RPMI7951 (cell line): Measurements from ENCODE around the gene PHLDB3. TPM values are rescaled to one million over a fixed set of nuclear protein-coding genes. Genes with fewer than 3 reads are reported as not detected.
"Not testable (repeated sequence)": the region's sequence is repeated elsewhere in the genome, so short reads cannot be mapped to it uniquely, and the experiment has no call there.

Experiments used
- DNase-seq: peaks from one replicate; pipeline ENCODE4 v3.0.0-alpha.2; 2012; ENCODE audit warnings: low read depth
- total RNA-seq: library from RNA; depleted of rRNA; stranded (reverse); fragments of >200 nt; shearing (Covaris generic); gene quantifications from 2 replicates; pipeline ENCODE4 v1.2.3, GENCODE V29; 2014

PHLDB3 gene
- total RNA-seq, 1 experiment from 2014 or later, result 12.1 TPM

DNA sequence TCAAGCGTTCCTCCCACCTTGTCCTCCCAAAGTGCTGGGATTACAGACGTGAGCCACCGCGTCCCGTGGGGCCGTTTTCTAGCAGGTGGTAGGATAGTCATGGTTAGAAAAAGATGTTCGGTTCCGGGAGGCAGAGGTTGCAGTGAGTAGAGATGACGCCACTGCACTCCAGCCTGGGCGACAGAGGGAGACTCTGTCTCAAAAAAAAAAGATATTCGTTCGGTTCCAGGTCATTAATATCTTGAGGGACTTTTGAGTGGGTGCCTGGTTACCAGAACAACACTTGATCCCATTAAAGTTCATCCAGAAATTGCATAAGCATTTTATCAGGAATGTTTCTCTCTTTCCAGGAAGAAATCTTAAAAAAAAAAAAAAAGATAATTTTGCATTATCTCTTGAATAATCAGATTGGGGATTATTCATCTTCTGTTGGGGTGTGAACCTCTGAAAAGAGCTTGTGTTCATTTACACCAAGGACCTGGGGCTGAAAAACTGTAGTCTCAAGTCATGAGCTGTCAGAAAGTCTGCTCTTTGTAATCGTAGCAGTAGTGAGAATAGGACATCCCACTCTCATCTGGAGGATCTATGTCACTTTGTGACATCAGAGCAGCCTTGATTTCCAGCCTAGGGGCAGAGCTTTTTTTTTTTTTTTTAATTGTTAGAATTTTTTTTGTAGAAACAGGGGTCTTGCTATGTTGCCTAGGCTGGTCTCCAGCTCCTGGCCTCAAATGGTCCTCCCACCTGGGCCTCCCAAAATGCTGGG is 23.5 kb upstream of the PHLDB3 start:
- peak; percentile 51 for DNase-seq

DNA sequence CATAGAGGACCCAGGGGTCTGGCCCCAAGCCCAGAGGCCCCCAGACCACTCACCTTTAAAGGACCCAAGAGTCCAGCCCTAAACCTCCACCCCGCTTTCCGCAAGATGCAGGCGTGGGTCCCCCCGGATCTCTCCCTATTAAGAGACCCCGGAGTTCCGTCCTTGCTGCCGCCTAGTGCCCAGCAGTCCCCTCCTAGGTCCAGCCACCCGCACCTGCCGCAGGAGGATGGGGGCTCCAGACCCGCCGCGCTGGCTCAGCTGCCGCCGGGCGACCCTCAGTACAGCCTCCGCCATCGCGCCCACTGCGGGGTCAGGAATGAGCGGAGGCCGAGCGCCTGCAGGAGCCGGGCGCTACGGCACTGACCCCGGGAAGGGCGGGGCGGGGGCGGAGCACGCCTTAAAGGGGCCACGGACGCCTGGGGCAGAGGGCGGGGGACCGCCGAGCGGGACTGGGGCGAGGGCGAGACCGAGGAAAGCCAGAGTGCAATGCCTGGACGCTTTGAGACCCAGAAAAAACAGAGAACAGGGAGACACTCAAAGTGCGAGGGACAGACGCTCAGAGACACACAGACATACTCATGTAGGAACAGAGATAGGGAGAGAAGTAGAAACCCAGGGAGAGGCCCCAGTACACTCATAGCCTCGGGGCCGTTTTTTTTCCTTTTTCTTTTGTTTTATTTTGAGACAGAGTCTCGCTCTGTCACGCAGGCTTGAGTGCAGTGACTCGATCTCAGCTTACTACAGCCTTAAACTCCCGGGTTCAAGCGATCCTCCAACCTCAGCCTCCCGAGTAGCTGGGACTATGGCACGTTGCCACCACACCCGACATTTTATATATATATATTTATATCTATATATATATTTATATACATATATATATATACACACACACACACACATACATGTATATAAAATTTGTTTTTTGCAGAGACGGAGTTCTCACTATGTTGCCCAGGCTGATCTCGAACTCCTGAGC is 22.6 kb upstream of the PHLDB3 start, which contains the start of gene ETHE1:
ETHE1 (minus strand) TSS at position 318 of the 976 bp plus-strand sequence; CDS start at position 294, 24 bp downstream.
- peak; percentile 83 for DNase-seq

DNA sequence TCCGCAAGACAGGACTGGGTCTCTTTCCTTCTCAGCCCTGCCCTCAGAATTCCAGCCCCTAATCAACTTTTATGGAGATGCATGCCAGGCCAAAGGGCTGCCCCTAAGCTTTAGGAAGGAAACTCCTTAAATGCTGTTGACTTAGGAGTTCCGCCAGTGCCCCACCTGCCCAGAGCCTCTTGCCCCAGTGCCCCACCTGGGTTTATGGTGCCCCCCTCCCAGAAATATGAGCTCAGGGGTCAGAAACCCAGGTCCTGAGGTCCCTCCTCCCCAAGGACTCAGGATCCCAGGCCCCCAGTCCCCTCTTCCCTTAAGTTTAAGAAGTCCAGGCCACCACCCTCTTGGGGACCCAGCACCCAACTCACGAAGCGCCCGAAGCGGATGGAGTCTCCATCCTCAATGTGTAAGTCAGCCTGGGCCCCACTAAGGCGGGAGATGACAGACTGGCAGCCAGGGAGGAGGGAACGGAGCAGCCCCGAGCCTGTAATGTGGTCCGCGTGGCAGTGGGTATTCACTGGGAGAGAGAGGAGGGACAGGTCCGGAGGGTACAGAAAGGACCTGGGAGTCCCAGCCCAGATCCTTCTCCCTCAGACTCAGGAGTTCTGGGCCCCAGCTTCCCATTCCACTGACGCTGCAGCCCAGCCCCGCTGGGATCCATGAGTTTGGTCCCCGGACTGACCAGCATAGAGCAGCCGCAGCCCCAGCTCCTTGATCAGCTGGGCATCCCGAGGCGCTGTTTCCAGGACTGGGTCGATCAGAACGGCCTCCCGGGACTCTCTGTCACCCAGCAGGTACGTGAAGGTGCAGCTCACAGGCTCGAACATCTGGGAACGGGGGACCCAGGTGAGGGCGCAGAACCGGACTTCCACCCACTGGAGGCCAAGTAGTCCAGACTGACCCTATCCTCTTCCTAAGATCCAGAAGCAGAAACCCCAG is 21.6 kb upstream of the PHLDB3 start:
- DNase-seq, result no peak

DNA sequence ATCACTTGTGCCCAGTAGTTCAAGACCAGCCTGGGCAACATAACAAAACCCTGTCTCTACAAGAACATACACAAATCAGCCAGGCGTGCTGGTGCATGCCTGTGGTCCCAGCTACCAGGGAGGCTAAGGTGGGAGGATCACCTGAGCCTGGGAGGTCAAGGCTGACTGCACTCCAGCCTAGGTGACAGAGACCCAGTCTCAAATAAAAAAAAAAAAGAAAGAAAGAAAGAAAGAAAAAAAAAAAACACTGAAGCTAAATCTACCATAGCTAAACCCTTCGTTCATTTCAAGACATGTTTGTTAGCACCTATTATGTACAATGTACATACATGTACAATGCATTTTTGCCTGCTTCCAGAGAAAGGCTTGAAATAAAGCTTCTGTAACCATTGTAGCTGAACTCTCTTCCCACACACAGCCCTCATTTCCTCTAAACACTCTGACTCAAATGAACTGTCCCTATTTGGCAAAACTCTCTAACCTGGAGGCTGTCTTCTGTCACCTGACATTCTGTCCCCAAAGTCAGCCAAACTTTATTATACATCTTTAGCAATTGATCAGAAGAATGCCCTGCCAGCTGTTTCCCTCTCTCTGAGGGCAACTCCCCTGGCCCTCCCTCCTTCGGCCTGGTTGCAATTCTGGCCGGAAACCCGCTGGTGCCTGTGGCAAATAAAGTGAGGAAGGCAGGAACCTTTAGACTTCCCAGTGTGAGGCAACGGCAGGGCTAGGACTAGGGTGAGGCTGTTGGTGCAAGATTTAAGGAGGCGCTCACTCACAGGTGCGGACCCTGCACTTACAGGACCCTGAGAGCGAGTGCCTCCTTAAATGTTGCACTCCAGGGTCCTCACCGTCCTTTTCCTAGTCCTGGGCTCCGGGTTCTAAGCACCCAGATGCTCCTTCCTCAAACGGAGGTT is 20.6 kb upstream of the PHLDB3 start:
- DNase-seq, result peak; percentile 78

DNA sequence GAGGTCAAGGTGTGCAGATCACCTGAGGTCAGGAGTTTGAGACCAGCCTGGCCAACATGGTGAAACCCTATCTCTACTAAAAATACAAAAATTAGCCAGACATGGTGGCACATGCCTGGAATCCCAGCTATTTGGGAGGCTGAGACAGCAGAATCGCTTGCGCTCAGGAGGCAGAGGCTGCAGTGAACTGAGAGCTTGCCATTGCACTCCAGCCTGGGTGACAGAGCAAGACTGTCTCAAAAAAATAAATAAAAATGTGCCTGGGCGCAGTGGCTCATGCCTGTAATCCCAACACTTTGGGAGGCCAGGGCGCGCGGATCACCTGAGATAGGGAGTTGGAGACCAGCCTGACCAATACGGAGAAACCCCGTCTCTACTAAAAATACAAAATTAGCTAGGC is 19.1 kb upstream of the PHLDB3 start:
- not testable (repeated sequence) for DNase-seq

DNA sequence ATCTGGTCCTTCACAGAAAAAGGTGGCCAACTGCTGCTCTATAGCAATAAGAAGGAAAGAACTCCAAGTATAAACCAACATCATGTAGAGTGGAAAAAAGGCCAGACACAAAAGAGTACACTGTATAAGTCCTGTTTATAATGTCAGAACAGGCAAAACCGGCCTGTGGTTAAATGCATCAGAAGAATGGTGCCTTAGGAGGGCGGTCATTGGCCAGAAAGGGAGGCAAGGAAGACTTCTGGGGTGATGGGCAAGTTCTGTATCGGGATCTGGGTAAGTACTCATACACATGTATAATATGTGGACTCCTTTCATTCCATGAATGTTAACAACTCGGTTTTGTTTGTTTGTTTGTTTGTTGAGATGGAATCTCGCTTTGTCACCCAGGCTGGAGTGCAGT is 18.4 kb upstream of the PHLDB3 start:
- DNase-seq, result no peak

DNA sequence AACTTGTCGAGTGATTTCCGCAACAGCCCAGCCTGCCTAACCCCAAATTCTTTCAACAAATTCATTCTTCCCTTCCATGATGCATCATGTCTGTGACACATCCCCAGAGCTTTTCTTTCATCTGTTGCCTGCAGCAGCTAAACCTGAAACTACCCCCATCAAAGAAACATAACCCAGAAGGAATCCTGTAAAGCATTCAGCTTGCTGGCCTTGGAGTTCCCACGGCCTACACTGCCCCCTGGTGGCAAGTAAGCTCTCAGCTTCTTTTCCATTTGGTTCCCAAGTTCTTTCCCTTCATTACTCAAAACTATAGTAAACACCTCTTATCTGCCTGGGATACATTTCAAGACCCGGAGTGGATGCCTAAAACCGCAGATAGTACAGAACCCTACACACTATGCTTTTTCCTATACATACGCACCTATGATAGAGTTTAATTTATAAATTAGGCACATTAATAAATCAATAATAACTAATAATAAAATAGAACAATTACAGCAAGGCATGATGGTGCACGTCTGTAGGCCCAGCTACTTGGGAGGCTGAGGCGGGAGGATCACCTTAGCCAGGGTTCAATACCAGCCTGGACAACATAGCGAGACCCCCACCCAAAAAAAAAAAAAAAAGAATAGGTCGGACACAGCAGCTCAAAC is 15.0 kb upstream of the PHLDB3 start:
- peak; percentile 95 for DNase-seq

DNA sequence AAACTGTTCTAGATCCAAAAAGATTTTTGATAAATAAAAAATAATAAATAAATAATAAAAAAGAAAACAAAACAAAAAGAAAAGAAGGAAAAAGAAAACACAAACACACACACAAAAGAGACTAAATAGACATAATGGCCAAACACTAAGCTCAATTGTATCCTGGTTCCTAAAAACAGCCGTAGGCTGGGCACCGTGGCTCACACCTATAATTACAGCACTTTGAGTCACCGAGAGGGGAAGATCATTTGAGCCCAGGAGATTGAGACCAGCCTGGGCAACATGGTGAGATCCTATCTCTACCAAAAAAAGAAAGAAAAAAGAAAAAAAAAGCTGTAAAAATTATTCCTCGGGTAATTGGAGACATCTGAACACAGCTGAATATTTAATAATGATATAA is 13.5 kb upstream of the PHLDB3 start:
- DNase-seq, result peak; percentile 29

DNA sequence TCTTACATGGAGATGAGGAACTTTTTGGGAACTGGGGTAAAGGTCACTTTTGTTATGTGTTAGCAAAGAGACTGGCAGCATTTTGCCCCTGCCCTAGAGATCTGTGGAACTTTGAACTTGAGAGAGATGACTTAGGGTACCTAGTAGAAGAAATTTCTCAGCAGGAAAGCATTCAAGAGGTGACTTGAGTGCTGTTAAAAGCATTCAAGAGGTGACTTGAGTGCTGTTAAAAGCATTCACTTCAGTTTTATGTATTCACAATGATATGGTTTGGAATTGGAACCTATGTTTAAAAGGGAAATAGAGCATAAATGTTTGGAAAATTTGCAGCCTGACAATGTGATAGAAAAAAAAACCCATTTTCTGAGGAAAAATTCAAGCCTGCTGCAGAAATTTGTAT is 7.9 kb upstream of the PHLDB3 start:
- not testable (repeated sequence) for DNase-seq

DNA sequence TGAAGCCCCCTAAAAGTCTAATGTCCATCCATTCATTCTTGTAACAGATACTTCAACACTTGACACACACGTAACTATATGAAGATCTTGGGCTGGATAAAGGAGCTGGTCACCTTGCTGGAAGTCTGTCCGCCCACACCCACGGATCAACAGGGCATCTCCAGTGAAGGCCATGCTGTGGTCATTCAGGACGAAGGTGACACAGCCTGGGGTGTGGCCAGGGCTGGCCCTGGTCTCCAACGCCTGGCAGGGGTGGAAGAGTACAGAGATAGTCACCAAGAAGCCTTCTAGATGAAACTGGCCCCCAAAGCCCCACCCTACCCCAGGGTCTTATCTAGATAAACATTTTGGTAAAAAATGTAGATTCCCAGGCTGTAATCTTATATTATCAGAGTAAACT is 6.8 kb upstream of the PHLDB3 start:
- no peak for DNase-seq

DNA sequence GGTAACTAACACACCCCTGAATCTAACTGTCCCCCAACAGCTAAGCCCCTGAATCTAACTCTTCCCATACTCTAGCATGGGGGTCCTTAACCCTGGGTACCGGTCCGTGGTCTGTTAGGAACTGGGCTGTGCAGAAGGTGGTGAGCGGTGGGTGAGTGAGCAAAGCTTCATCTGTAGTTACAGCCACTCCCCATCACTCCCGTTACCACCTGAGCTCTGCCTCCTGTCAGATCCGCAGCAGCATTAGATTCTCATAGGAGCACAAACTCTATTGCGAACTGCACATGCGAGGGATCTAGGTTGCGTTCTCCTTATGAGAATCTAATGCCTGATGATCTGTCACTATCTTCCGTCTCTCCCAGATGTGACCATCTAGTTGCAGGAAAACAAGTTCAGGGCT is 6.2 kb upstream of the PHLDB3 start:
- DNase-seq, result no peak

DNA sequence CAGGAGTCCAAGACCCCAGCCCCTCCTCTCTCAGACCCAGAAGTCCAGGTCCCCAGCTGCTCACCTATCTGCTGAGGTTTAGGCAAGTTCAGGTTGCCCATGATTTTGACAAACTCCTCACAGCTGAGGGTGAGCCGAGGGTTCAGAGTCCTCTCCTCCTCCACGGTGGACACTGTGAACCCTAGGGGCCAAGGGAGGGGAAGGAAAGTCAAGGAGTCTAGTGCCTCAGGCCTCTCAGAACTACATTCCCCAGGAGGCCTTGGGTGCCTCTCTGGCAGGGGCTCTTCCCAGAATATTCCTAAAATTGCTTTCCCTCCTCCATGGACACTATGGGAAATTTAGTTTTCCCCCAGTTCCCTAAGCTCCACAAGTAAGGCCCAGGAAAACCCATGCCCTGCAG is 3.3 kb upstream of the PHLDB3 start:
- no peak for DNase-seq

DNA sequence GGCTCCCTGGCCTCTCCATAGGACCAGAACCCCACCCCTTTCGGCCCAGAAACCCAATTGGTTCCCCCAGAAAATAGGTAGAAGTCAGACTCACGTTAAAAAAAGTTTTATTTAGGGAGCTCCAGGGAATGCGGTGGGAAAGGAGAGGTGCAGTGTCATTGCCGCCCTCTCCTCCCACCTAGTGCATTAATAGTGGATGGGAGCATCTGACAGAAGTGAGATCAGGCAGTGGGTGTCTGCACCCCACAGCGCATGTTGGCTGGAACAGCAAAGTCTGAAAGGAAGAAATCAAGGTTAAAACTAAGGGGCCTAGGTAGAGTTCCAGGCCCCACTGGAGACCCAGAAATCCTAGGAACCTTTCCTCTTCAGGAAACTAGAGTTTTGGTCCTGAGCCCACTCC is 2.1 kb upstream of the PHLDB3 start:
- no peak for DNase-seq

DNA sequence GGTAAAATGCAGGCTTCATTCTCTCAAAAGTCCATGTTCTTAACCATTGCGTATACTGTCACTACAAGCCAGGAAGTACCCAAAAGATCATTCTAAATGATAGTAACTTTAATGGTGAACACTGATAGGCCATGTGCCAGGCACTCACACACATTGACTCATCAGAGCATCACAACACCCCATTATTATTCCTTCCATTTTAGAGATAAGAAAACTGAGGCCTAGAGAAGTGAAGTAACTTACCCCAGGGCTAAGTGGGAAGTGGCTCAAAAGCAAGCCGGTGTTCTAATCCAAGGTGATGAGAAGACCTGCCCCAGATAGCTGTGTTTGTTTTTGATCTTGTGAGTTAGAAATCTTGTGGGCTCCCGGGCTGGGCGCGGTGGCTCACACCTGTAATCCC is 1.4 kb upstream of the PHLDB3 start:
- DNase-seq, result no peak

DNA sequence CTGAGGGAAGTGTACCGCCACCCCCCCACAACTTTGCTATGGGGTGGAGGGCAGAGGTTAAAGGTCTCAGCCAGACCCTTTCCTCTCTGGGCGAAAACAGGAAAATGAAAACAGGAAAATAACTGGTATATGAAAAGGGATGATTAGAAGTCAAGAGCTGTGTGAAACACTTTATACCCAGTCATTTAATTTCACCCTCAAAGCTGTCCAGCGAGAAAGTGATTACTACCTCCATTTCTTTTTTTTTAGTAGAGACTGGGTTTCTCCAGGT is 575 bp upstream of the PHLDB3 start:
- DNase-seq, result no peak

DNA sequence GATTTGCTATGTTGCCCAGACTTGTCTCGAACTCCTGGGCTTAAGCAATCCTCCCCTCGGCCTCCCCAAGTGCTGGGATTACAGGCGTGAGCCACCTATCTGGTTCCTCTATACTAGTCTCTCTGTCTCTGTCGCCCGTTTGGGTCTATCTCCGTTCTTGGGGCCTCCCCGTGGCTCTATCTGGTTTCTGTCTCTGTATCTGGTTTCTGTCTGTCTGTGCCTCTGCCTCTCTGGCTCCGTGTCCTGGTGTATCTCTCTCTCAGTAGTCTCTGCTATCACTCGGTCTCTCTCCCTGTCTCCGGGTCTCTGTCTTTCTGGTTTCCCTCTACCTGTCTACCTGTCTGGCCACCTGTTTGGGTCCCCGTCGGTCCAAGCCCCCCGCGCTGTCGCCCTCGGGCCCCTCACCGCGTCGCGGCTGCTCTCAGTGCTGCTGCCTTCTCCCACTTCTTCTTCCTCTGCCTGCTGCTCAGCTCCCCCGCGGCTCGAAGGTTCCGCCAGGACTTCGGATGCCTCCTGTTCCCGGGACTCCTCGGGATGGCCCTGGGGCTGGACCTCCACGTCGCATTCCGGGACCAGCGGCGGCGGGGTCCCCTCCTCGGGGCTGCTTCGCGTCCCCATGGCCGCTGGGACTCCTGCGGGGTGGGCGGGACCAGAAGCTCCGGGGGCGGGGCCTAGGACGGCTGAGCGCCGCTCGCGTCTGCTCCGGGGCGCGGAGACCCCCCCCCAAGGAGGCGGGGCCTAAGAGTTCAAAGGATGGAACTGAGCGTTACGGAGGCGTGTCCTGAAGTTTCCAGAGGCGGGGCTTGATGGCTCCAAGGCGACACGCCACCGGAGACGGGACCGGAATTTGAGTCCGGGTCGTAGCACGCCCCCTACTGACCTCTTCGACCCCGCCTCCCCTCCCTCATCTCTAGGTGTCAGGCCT is 783 bp downstream of the PHLDB3 start:
- peak; percentile 92 for DNase-seq

DNA sequence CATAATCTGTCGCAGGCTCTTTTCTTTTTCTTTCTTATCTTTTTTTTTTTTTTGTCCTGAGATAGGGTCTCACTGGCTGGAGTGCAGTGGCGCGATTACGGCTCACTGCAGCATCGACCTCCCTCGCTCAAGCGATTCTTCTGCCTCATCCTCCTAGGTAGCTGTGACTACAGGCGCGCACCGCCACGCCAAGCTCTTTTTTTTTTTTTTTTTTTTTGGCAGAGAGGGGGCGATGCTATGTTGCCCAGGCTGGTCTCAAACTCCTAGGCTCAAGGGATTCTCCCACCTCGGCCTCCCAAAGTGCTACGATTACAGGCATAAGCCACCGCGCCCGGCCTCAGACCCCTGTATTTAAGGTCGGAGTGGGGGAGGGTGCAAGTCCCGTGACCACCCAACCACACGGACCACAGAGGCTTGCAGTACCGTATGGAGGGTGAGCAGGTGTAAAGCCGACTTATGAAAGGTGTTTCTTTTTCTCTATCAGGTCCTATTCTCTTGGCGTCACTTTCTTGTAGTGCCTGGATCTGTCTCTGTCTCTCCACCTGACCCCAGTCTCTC is 2.0 kb downstream of the PHLDB3 start:
- DNase-seq, result no peak

DNA sequence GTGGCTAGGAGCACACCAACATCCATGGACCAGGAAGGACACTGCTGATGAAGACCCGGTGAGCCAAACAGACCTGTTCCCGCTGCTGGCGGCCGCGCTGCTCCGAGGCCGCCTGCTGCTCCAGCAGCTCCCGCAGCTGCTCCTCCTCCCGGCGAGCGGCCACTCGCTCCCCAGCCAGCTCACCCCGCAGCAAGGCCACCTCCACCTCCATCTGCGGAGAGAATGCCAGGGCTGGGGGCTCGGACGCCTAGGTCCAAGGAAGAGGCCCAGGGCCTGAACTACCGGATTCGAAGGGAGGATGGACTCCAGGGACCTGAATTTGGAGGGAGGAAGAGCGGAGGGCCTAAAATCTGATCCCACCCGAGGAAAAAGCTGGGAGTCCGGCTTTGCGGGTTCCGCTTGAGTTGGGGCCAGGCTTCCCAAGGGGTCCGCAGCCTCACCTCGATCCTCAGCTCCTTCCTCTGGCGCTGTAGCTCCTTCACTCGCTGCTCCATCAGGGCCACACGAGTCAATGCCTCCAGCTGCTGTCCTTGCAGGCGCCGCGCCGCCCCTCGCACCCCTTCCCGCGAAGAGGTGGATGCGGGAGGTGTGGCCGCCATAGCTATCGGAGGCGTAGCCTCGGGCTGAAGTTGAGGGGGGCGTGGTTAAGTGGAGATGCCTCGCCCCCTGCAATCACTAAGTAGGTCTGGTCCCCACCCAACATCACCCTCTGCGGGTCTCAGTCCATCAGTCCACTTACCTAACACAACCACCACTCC is 2.7 kb downstream of the PHLDB3 start:
- no peak for DNase-seq
